Loucy (cell line): ENCODE data around the gene CLDN14.

Source experiments
- EZH2phosphoT487 ChIP-seq: fragments of 200-600 bp; IDR thresholded peaks from 2 replicates; pipeline ENCODE4 v1.6.1; 2018; ENCODE audit warnings: antibody characterized with exemption, mild to moderate bottlenecking, moderate library complexity, borderline replicate concordance
- TF ChIP-seq, protein P1 (sequence below): fragments of 200-600 bp; sonication (generic); conservative IDR thresholded peaks from 2 replicates; pipeline ENCODE4 v1.5.1; 2014; ENCODE audit warnings: mild to moderate bottlenecking, antibody characterized with exemption, low read length

DNA sequence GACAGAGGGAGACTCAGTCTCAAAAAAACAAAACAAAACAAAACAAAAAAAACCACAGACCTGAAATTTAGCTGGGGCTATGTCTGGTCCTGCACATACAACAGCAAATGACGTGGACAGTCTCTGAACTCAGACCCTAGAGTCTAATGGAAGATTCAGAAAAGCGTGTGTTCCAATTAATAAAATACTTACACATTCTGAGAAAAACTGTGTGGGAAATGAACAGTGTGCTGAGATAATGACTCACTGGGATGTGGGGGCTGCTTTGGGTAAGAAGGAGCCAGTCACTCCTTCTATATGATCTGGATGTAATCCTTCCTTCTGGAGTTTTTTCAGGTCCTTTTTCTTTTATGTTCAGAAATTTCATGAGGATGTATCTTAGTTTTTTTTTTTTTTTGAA, 29.4 kb downstream of the CLDN14 start:
- TF ChIP-seq, protein P1, sequence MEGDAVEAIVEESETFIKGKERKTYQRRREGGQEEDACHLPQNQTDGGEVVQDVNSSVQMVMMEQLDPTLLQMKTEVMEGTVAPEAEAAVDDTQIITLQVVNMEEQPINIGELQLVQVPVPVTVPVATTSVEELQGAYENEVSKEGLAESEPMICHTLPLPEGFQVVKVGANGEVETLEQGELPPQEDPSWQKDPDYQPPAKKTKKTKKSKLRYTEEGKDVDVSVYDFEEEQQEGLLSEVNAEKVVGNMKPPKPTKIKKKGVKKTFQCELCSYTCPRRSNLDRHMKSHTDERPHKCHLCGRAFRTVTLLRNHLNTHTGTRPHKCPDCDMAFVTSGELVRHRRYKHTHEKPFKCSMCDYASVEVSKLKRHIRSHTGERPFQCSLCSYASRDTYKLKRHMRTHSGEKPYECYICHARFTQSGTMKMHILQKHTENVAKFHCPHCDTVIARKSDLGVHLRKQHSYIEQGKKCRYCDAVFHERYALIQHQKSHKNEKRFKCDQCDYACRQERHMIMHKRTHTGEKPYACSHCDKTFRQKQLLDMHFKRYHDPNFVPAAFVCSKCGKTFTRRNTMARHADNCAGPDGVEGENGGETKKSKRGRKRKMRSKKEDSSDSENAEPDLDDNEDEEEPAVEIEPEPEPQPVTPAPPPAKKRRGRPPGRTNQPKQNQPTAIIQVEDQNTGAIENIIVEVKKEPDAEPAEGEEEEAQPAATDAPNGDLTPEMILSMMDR: no peak
- TF ChIP-seq EZH2phosphoT487: no peak
